ENCODE results near the gene RAD51B.
A peak's percentile ranks its signal among the peaks of the same experiment; 100 is the strongest.
"Not testable (repeated sequence)": the region's sequence is repeated elsewhere in the genome, so short reads cannot be mapped to it uniquely, and the experiment has no call there.

RAD51B gene

GRCh38 chr14:68423686-68424085, 604.1 kb downstream of the RAD51B start:
- DNase-seq (ENCODE audit: low read depth, low spot score): no peak
- Histone ChIP-seq H3K36me3 (ENCODE audit: insufficient read depth, insufficient read length, low read length) (no peaks in the 10 kb centered on the region), H3K4me1 (ENCODE audit: insufficient read depth, insufficient read length) (no peaks in the 10 kb centered on the region), H3K27me3 (ENCODE audit: insufficient read depth, insufficient read length) (no peaks in the 10 kb centered on the region), H3K9me3 (ENCODE audit: insufficient read depth, low read length) (peaks cover 8% of the 10 kb centered on the region; the same call in 1 of the 2 replicates), H3K9ac (ENCODE audit: insufficient read length, low read depth) (no peak overlapping the region), H3K4me3 (ENCODE audit: insufficient read length, low read depth) (no peak overlapping the region)
- TF ChIP-seq YY1 (IDR thresholded peaks at IDR 0.05; ENCODE audit: insufficient read depth, insufficient read length) (no peak), SUZ12 (IDR thresholded peaks at IDR 0.05; ENCODE audit: extremely low read depth, insufficient read depth, insufficient read length) (no peak), ZNF274 (IDR thresholded peaks at IDR 0.05; ENCODE audit: low read depth, low read length) (no peak)

- DNase-seq (ENCODE audit: low read depth, low spot score): peak; percentile 32
- Histone ChIP-seq H3K27me3 (ENCODE audit: insufficient read depth, insufficient read length) (no peaks in the 10 kb centered on the region), H3K36me3 (ENCODE audit: insufficient read depth, insufficient read length, low read length) (no peaks in the 10 kb centered on the region), H3K9me3 (ENCODE audit: insufficient read depth, low read length) (peaks cover 8% of the 10 kb centered on the region; the same call in 1 of the 2 replicates), H3K9ac (ENCODE audit: insufficient read length, low read depth) (no peak overlapping the region), H3K4me3 (ENCODE audit: insufficient read length, low read depth) (no peak overlapping the region), H3K4me1 (ENCODE audit: insufficient read depth, insufficient read length) (no peaks in the 10 kb centered on the region)
- TF ChIP-seq ZNF274 (IDR thresholded peaks at IDR 0.05; ENCODE audit: low read depth, low read length): no peak
Observed at GRCh38 chr14:68424443-68425172, 605.0 kb downstream of the RAD51B start.

- no peak overlapping the region for H3K4me3 ChIP-seq (ENCODE audit: insufficient read length, low read depth)
- no peaks in the 10 kb centered on the region for H3K4me1 ChIP-seq (ENCODE audit: insufficient read depth, insufficient read length)
- no peaks in the 10 kb centered on the region for H3K27me3 ChIP-seq (ENCODE audit: insufficient read depth, insufficient read length)
- TF ChIP-seq YY1 (IDR thresholded peaks at IDR 0.05; ENCODE audit: insufficient read depth, insufficient read length) (no peak), ZNF274 (IDR thresholded peaks at IDR 0.05; ENCODE audit: low read depth, low read length) (no peak), SUZ12 (IDR thresholded peaks at IDR 0.05; ENCODE audit: extremely low read depth, insufficient read depth, insufficient read length) (no peak)
- no peak overlapping the region for H3K9ac ChIP-seq (ENCODE audit: insufficient read length, low read depth)
- peaks cover 8% of the 10 kb centered on the region; the same call in 1 of the 2 replicates for H3K9me3 ChIP-seq (ENCODE audit: insufficient read depth, low read length)
- H3K36me3 ChIP-seq (ENCODE audit: insufficient read depth, insufficient read length, low read length): no peaks in the 10 kb centered on the region
- DNase-seq (ENCODE audit: low read depth, low spot score): no peak
Observed at GRCh38 chr14:68426661-68427549, 607.3 kb downstream of the RAD51B start.

GRCh38 chr14:68427550-68427890, 607.9 kb downstream of the RAD51B start:
- Histone ChIP-seq H3K36me3 (ENCODE audit: insufficient read depth, insufficient read length, low read length) (no peaks in the 10 kb centered on the region), H3K9me3 (ENCODE audit: insufficient read depth, low read length) (peaks cover 8% of the 10 kb centered on the region; the same call in 1 of the 2 replicates), H3K4me3 (ENCODE audit: insufficient read length, low read depth) (no peak overlapping the region), H3K9ac (ENCODE audit: insufficient read length, low read depth) (no peak overlapping the region), H3K4me1 (ENCODE audit: insufficient read depth, insufficient read length) (no peaks in the 10 kb centered on the region), H3K27me3 (ENCODE audit: insufficient read depth, insufficient read length) (no peaks in the 10 kb centered on the region)
- TF ChIP-seq SUZ12 (IDR thresholded peaks at IDR 0.05; ENCODE audit: extremely low read depth, insufficient read depth, insufficient read length) (no peak), YY1 (IDR thresholded peaks at IDR 0.05; ENCODE audit: insufficient read depth, insufficient read length) (no peak), ZNF274 (IDR thresholded peaks at IDR 0.05; ENCODE audit: low read depth, low read length) (no peak)
- no peak for DNase-seq (ENCODE audit: low read depth, low spot score)

GRCh38 chr14:68428900-68429299, 609.3 kb downstream of the RAD51B start:
- H3K4me1 ChIP-seq (ENCODE audit: insufficient read depth, insufficient read length); H3K4me3 ChIP-seq (ENCODE audit: insufficient read length, low read depth); H3K9ac ChIP-seq (ENCODE audit: insufficient read length, low read depth); H3K36me3 ChIP-seq (ENCODE audit: insufficient read depth, insufficient read length, low read length); H3K9me3 ChIP-seq (ENCODE audit: insufficient read depth, low read length); H3K27me3 ChIP-seq (ENCODE audit: insufficient read depth, insufficient read length); DNase-seq (ENCODE audit: low read depth, low spot score): not testable (repeated sequence)

GRCh38 chr14:68434173-68434572, 614.6 kb downstream of the RAD51B start:
- DNase-seq (ENCODE audit: low read depth, low spot score): peak; percentile 18
- H3K9me3 ChIP-seq (ENCODE audit: insufficient read depth, low read length): not testable (repeated sequence)

GRCh38 chr14:68435631-68436030, 616.1 kb downstream of the RAD51B start:
- H3K36me3 ChIP-seq (ENCODE audit: insufficient read depth, insufficient read length, low read length); H3K9me3 ChIP-seq (ENCODE audit: insufficient read depth, low read length); H3K4me1 ChIP-seq (ENCODE audit: insufficient read depth, insufficient read length); H3K9ac ChIP-seq (ENCODE audit: insufficient read length, low read depth); DNase-seq (ENCODE audit: low read depth, low spot score); H3K4me3 ChIP-seq (ENCODE audit: insufficient read length, low read depth); H3K27me3 ChIP-seq (ENCODE audit: insufficient read depth, insufficient read length): not testable (repeated sequence)

More at GRCh38 chr14:68434173-68434572, 614.6 kb downstream of the RAD51B start:
- not testable (repeated sequence) for H3K4me3 ChIP-seq (ENCODE audit: insufficient read length, low read depth); H3K4me1 ChIP-seq (ENCODE audit: insufficient read depth, insufficient read length); H3K27me3 ChIP-seq (ENCODE audit: insufficient read depth, insufficient read length); H3K9ac ChIP-seq (ENCODE audit: insufficient read length, low read depth); H3K36me3 ChIP-seq (ENCODE audit: insufficient read depth, insufficient read length, low read length)
